ENCODE data around the gene SLX4.

SLX4 gene

GRCh38 chr16:3548445-3548844, 63.0 kb downstream of the SLX4 start:
- no peak for DNase-seq

- no peak for DNase-seq
Observed at GRCh38 chr16:3546986-3547682, 64.3 kb downstream of the SLX4 start.

GRCh38 chr16:3542601-3543373, 68.6 kb downstream of the SLX4 start:
- no peak for DNase-seq

GRCh38 chr16:3541527-3542155, 69.8 kb downstream of the SLX4 start:
- no peak for DNase-seq

GRCh38 chr16:3538222-3538621, 73.2 kb downstream of the SLX4 start:
- DNase-seq, result no peak

- DNase-seq, result no peak
Observed at GRCh38 chr16:3536851-3537250, 74.6 kb downstream of the SLX4 start.

- no peak for DNase-seq
Observed at GRCh38 chr16:3536271-3536731, 75.1 kb downstream of the SLX4 start.

GRCh38 chr16:3534126-3534525, 77.3 kb downstream of the SLX4 start:
- DNase-seq, result no peak

- no peak for DNase-seq
Observed at GRCh38 chr16:3532741-3533140, 78.7 kb downstream of the SLX4 start.

Data from NCI-H1436 (cell line).